ENCODE results near the gene TMED9. TPM values are rescaled to one million over a fixed set of nuclear protein-coding genes. Genes with fewer than 3 reads are reported as not detected.

TMED9 gene
- total RNA-seq, 2 experiments from 2014 or later: 104 to 109 TPM

DNA sequence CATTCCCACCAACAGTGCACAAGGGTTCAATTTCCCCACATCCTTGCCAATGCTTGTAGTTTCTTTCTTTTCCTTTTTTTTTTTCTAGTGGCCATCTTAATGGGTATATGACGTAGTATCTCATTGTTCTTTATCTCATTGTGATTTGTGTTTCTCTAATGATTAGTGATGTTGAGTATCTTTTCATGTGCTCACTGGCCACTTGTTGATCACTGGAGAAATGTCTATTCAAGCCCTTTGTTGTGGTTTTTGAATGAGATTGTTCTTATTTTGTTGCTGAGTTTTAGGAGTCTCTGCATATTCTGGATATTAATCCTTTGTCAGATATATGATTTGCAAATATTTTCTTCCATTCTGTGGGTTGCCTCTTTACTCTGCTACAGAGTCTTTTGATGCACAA is 1.6 kb upstream of the TMED9 start:
- peaks cover 28% of the 10 kb centered on the region for H3K27me3 Mint-ChIP-seq (ENCODE audit: low read depth)
- ChIA-PET CTCF (no interaction called here), POLR2A (no interaction called here)
- no peak overlapping the region for H3K27ac Mint-ChIP-seq
- no peak for DNase-seq
- peaks cover 21% of the 10 kb centered on the region for H3K4me1 Mint-ChIP-seq (ENCODE audit: low read depth)
- H3K4me3 Mint-ChIP-seq: no peak overlapping the region
- no peak for ATAC-seq
- H3K9me3 Mint-ChIP-seq (ENCODE audit: insufficient read depth): no peaks in the 10 kb centered on the region
- peaks cover 24% of the 10 kb centered on the region for H3K36me3 Mint-ChIP-seq (ENCODE audit: low read depth)

DNA sequence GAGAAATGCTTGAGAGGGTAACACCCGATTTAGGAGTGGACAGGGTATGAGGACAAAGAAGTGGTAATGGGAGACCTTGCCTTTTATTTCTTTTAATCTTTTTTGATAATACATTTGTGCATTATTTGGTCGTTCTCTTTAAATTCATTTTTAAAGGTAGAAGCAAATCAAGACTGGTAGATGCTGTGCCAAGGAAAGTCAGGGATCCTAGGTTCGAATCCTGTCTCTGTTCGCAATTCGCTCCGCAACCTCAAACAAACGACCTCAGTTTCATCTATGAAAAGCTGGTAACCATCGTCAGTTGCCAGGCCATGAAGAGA is 353 bp upstream of the TMED9 start:
- peak overlapping the region; percentile 97 for H3K27ac Mint-ChIP-seq
- peaks cover 21% of the 10 kb centered on the region for H3K4me1 Mint-ChIP-seq (ENCODE audit: low read depth)
- peak overlapping the region; percentile 96 for H3K4me3 Mint-ChIP-seq
- ChIA-PET CTCF (interaction anchor here (1.0 to 1.6 kb wide), 2 partner anchors 15 to 201 kb away, joined by 3 read pairs; no protein-coding TSS in a partner anchor), POLR2A (interaction anchor here (1.4 kb wide), 1 partner anchor 14 kb away, joined by 4 read pairs; no protein-coding TSS in a partner anchor)
- peaks cover 35% of the 10 kb centered on the region for H3K36me3 Mint-ChIP-seq (ENCODE audit: low read depth)
- DNase-seq (no peak), ATAC-seq (no peak)
- H3K9me3 Mint-ChIP-seq (ENCODE audit: insufficient read depth): no peaks in the 10 kb centered on the region
- H3K27me3 Mint-ChIP-seq (ENCODE audit: low read depth): peaks cover 22% of the 10 kb centered on the region

DNA sequence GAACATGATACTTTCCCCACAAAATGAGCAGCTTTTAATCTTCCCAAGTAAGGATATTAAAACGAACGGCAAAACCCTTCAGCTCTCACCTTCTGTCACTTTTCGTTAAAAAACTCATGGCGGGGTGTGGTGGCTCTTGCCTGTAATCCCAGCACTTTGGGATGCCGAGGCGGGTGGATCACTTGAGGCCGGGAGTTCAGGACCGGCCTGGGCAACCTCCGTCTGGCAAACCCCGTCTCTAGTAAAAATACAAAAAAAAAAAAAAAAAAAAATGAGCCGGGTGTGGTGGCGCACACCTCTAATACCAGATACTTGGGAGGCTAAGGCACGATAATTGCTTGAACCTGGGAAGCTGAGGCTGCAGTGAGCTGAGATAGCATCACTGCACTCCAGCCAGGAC is 902 bp downstream of the TMED9 start:
- no peaks in the 10 kb centered on the region for H3K9me3 Mint-ChIP-seq (ENCODE audit: insufficient read depth)
- peak overlapping the region; percentile 97 for H3K27ac Mint-ChIP-seq
- peaks cover 24% of the 10 kb centered on the region for H3K4me1 Mint-ChIP-seq (ENCODE audit: low read depth)
- H3K27me3 Mint-ChIP-seq (ENCODE audit: low read depth): peaks cover 21% of the 10 kb centered on the region
- ChIA-PET CTCF (interaction anchor here (0.8 to 1.6 kb wide), 3 partner anchors 32 to 202 kb away, joined by 3 read pairs; no protein-coding TSS in a partner anchor), POLR2A (interaction anchor here (1.4 to 1.5 kb wide), 2 partner anchors 13 to 612 kb away, joined by 4 read pairs; partner anchors contain the start of gene HNRNPAB)
- DNase-seq: no peak
- ATAC-seq: no peak
- H3K4me3 Mint-ChIP-seq: peak overlapping the region; percentile 96
- H3K36me3 Mint-ChIP-seq (ENCODE audit: low read depth): peaks cover 41% of the 10 kb centered on the region

DNA sequence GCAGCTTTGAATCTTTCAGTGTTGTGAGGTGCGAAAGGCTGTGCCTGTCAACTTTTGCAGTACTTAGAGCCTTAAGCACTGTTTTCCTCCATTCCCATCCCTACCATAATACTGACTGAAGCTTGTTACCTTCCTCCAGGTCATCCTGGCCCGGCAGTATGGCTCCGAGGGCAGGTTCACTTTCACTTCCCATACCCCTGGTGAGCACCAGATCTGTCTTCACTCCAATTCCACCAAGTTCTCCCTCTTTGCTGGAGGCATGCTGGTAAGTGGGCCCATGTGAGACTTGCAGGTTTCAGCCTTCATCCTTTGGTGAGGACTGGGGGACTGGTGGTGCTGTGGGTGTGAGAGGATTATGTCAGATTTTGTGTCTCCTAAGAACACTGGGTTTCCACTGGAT is 1.5 kb downstream of the TMED9 start:
- no peaks in the 10 kb centered on the region for H3K9me3 Mint-ChIP-seq (ENCODE audit: insufficient read depth)
- POLR2A ChIA-PET: interaction anchor here (1.5 kb wide), 1 partner anchor 611 kb away, joined by 4 read pairs; the partner anchor contains the start of gene HNRNPAB
- peaks cover 28% of the 10 kb centered on the region for H3K4me1 Mint-ChIP-seq (ENCODE audit: low read depth)
- H3K27me3 Mint-ChIP-seq (ENCODE audit: low read depth): peaks cover 15% of the 10 kb centered on the region
- peaks cover 41% of the 10 kb centered on the region for H3K36me3 Mint-ChIP-seq (ENCODE audit: low read depth)
- ATAC-seq (no peak), DNase-seq (no peak)
- peak overlapping the region; percentile 48 for H3K27ac Mint-ChIP-seq
- H3K4me3 Mint-ChIP-seq: peak overlapping the region; percentile 96
- CTCF ChIA-PET: interaction anchor here (0.8 to 1.4 kb wide), 2 partner anchors 32 to 93 kb away, joined by 3 read pairs; no protein-coding TSS in a partner anchor

DNA sequence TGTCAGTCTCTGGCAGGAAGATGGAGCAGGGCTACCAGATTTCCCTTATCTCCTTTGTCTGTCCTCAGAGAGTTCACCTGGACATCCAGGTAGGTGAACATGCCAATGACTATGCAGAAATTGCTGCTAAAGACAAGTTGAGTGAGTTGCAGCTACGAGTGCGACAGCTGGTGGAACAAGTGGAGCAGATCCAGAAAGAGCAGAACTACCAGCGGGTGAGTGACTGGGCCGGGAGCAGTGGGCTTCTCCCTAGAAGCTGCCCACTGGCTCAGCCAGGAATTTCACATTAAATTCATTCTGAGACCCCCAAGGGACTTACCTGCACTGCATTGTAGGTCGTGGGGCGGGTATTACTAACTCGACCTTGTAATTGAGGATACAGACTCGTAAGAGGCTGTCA is 2.1 kb downstream of the TMED9 start:
- ChIA-PET CTCF (no interaction called here), POLR2A (no interaction called here)
- ATAC-seq (no peak), DNase-seq (no peak)
- peaks cover 32% of the 10 kb centered on the region for H3K4me1 Mint-ChIP-seq (ENCODE audit: low read depth)
- no peak overlapping the region for H3K27ac Mint-ChIP-seq
- peaks cover 11% of the 10 kb centered on the region for H3K27me3 Mint-ChIP-seq (ENCODE audit: low read depth)
- no peak overlapping the region for H3K4me3 Mint-ChIP-seq
- H3K36me3 Mint-ChIP-seq (ENCODE audit: low read depth): peaks cover 41% of the 10 kb centered on the region
- no peaks in the 10 kb centered on the region for H3K9me3 Mint-ChIP-seq (ENCODE audit: insufficient read depth)

DNA sequence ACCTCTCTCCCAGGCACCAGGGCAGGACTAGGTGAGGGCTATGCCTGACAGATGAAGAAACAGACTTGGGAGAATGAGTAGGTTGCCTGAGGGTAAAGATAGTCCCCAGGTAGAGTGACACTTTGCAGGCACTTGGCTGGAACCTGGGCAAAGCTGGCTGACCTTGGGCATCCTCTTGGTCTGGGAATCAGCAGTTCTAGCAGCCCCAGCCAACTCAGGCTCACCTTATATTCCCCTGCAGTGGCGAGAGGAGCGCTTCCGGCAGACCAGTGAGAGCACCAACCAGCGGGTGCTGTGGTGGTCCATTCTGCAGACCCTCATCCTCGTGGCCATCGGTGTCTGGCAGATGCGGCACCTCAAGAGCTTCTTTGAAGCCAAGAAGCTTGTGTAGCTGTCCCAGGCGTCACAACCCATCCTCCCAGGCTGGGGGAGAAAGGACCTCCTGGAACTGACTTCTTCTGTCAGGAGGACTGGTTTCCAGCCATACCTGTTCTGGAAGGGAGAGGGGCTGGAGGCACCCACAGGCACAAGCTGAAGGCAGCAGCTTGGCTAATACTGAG is 3.1 kb downstream of the TMED9 start:
- H3K27ac Mint-ChIP-seq: no peak overlapping the region
- peaks cover 35% of the 10 kb centered on the region for H3K4me1 Mint-ChIP-seq (ENCODE audit: low read depth)
- H3K9me3 Mint-ChIP-seq (ENCODE audit: insufficient read depth): no peaks in the 10 kb centered on the region
- no peak for ATAC-seq
- POLR2A ChIA-PET: no interaction called here
- H3K27me3 Mint-ChIP-seq (ENCODE audit: low read depth): peaks cover 5% of the 10 kb centered on the region
- H3K4me3 Mint-ChIP-seq: no peak overlapping the region
- DNase-seq: no peak
- CTCF ChIA-PET: no interaction called here
- peaks cover 41% of the 10 kb centered on the region for H3K36me3 Mint-ChIP-seq (ENCODE audit: low read depth)

DNA sequence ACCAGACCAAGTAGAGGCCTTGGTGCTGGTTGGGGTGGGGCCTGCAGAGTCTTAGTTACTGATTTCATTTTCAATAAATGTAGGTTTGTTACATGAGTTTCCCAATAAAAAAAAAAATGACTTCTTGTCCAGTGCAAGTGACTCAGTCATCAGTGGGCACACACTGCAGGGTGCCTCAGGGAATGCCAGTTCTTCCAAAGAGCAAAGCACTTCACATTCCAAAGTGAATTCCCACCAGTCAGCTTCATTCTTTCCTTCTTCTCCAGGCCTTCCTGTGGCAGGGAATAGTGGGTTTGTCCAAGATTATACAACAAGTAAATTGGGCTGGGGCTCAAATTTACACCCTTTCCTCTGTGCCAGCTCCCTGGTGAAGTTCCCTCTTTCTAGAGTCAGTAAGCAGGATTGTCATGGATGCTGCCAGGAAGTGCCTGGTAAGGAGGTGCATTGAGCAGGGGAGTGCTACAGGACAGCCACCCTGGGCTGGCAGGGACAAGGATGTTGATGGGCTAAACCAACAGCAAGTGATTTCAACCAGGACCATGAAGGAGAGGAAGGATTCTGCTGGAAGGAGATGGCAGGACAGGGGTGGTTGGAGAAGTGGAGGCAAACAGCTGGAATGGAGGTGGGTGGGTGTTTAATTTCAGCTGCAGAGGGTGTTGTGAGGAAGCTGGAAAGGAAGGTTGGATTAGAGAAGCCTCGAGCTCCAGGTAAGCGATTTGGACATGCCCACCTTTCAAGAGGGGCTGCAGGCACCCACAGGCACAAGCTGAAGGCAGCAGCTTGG is 4.2 kb downstream of the TMED9 start:
- Mint-ChIP-seq H3K27me3 (ENCODE audit: low read depth) (no peaks in the 10 kb centered on the region), H3K27ac (no peak overlapping the region), H3K4me3 (no peak overlapping the region), H3K36me3 (ENCODE audit: low read depth) (peaks cover 41% of the 10 kb centered on the region), H3K4me1 (ENCODE audit: low read depth) (peaks cover 42% of the 10 kb centered on the region), H3K9me3 (ENCODE audit: insufficient read depth) (no peaks in the 10 kb centered on the region)
- ChIA-PET POLR2A (no interaction called here), CTCF (no interaction called here)
- no peak for ATAC-seq
- no peak for DNase-seq

DNA sequence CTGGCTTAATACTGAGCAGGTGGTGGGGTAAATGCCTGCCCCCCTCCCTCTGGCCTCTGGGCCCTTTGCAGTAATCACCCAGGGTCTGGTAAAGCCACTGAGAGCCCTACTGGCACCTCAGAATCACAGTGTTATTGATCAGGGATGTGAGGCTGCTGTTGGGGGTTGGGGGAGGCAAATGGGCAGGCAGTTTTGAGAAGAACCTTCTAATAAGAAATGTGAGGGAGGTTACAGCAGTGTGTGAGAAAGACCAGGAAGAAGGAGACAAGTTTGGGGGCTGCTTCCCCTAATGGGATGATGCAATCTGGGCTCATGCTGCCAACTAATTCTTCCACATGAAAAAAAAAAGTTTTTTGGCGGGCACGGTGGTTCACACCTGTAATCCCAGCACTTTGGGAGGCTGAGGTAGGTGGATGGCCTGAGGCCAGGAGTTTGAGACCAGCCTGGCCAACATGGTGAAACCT is 4.8 kb downstream of the TMED9 start:
- no peak overlapping the region for H3K27ac Mint-ChIP-seq
- POLR2A ChIA-PET: interaction anchor here (0.6 kb wide), 1 partner anchor 1022 kb away, joined by 3 read pairs; no protein-coding TSS in a partner anchor
- H3K9me3 Mint-ChIP-seq (ENCODE audit: insufficient read depth): no peaks in the 10 kb centered on the region
- peaks cover 37% of the 10 kb centered on the region for H3K4me1 Mint-ChIP-seq (ENCODE audit: low read depth)
- CTCF ChIA-PET: no interaction called here
- peaks cover 41% of the 10 kb centered on the region for H3K36me3 Mint-ChIP-seq (ENCODE audit: low read depth)
- no peak for DNase-seq
- H3K27me3 Mint-ChIP-seq (ENCODE audit: low read depth): no peaks in the 10 kb centered on the region
- no peak for ATAC-seq
- H3K4me3 Mint-ChIP-seq: no peak overlapping the region

DNA sequence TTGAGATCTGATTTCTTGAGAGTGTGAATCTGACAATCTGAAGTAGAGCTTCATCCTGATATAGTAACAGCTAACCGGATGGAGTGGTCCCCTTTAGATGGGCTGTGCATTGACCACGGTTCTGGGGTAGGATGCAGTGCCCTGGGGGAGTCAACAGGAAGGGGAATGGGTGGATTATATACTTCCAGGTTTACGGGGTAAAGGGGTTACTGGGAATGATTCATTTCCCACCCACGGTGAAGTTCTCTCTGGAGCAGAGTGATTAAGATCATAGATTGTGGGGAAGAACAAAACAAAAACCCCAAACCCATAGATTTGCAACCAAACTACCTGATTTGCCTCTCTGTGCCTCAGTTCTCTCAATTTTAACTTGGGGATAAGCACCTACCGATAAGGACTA is 6.5 kb downstream of the TMED9 start:
- H3K27me3 Mint-ChIP-seq (ENCODE audit: low read depth): no peaks in the 10 kb centered on the region
- CTCF ChIA-PET: no interaction called here
- peaks cover 27% of the 10 kb centered on the region for H3K4me1 Mint-ChIP-seq (ENCODE audit: low read depth)
- peaks cover 36% of the 10 kb centered on the region for H3K36me3 Mint-ChIP-seq (ENCODE audit: low read depth)
- H3K9me3 Mint-ChIP-seq (ENCODE audit: insufficient read depth): no peaks in the 10 kb centered on the region
- POLR2A ChIA-PET: no interaction called here
- peak overlapping the region; percentile 89 for H3K4me3 Mint-ChIP-seq
- H3K27ac Mint-ChIP-seq: no peak overlapping the region
- DNase-seq (no peak), ATAC-seq (no peak)

DNA sequence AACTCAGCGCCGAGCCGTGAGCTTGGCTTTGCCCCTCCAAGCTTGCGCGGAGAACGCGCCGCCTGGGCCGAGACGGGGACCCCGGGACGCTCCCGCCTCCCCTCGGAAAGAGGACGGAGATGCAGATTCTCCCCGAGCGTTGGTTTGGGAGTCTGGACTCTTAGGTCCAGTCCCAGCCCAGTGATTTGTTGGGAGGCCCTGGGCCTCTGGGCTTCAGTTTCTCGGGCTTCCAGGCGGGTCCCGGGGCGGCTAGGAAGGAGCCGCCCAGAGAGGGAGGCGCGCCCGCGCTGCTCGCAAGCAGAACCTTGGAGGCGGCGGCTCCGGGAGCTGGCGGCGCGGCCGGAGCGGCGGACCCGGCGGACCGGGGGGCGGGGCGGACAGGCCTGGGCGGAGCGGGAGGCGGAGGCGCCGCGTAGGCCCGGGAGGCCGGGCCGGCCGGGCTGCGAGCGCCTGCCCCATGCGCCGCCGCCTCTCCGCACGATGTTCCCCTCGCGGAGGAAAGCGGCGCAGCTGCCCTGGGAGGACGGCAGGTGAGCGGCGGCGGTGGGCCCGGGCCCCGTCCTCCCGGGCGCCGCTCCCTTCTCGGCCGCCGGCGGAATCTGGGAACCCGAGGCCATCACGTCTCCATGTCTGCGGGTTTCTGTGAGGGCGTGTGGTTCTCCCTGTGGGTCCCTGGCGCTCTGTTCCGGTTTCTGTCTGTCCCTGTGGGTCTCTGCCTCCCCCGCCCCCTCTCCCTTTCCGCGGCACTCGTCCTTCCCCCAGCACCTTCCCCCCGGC is 7.9 kb downstream of the TMED9 start, which contains the start of gene B4GALT7:
Gene B4GALT7 (plus strand): TSS at position 402 of the 777 bp plus-strand sequence. CDS start 79 bp downstream, at position 481.
- Mint-ChIP-seq H3K4me1 (ENCODE audit: low read depth) (peaks cover 21% of the 10 kb centered on the region), H3K27ac (peak within 1 kb of the TSS; percentile 91), H3K9me3 (ENCODE audit: insufficient read depth) (no peaks in the 10 kb centered on the region), H3K27me3 (ENCODE audit: low read depth) (no peaks in the 10 kb centered on the region), H3K4me3 (peak within 1 kb of the TSS; percentile 89), H3K36me3 (ENCODE audit: low read depth) (peaks cover 21% of the 10 kb centered on the region)
- DNase-seq (peak; percentile 84), ATAC-seq (peak; percentile 93)
- CTCF ChIA-PET: interaction anchor here (1.0 kb wide), 1 partner anchor 8 kb away, joined by 3 read pairs; no protein-coding TSS in a partner anchor
- POLR2A ChIA-PET: interaction anchor here (1.0 to 1.3 kb wide), 4 partner anchors 47 to 248 kb away, joined by 3 read pairs; partner anchors contain the start of gene LMAN2

DNA sequence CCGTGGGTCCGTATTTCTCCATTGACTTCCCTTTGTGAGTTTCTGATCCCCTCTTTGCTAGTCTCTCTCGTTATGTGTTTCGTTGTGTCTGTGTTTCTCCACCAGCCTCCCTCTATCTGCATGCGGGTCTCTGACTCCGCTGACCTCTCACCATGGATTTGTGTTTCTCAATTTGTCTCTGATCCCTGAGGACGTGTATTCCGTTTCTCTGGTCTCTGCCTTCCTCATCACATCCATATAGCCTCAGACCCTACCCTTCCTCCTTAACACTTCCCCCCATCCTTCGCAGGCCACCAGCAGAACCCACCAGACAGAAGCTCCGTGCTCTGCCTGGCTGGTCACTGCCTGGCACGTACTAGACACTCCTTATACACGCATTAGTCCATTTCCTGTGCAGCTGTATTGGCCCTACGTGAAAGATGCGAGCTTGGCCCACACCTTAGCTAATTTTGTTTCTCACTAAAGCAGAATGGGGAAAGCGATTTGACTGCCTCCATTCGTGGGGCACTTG is 8.6 kb downstream of the TMED9 start:
- peak overlapping the region; percentile 89 for H3K4me3 Mint-ChIP-seq
- peaks cover 17% of the 10 kb centered on the region for H3K36me3 Mint-ChIP-seq (ENCODE audit: low read depth)
- peak overlapping the region; percentile 91 for H3K27ac Mint-ChIP-seq
- peak; percentile 33 for DNase-seq
- CTCF ChIA-PET: interaction anchor here (1.0 kb wide), 1 partner anchor 8 kb away, joined by 3 read pairs; no protein-coding TSS in a partner anchor
- ATAC-seq: no peak
- no peaks in the 10 kb centered on the region for H3K9me3 Mint-ChIP-seq (ENCODE audit: insufficient read depth)
- H3K27me3 Mint-ChIP-seq (ENCODE audit: low read depth): no peaks in the 10 kb centered on the region
- peaks cover 21% of the 10 kb centered on the region for H3K4me1 Mint-ChIP-seq (ENCODE audit: low read depth)
- POLR2A ChIA-PET: interaction anchor here (1.0 to 1.3 kb wide), 3 partner anchors 52 to 249 kb away, joined by 3 read pairs; partner anchors contain the start of gene LMAN2

Measured in activated CD8-positive, alpha-beta T cell treated with anti-CD3 and anti-CD28 coated beads, Interleukin-2, amount 10 ng/mL, durations not matched to agents 7 days and 5 days (primary cell).